Astrocyte of the spinal cord (primary cell): ENCODE measurements around the gene ANGPTL3.
"Not testable (repeated sequence)": the region's sequence is repeated elsewhere in the genome, so short reads cannot be mapped to it uniquely, and the experiment has no call there.

Source experiments
- DNase-seq: peaks from one replicate; pipeline ENCODE4 v3.0.0; 2011; ENCODE audit warnings: low read depth, low spot score
- H3K4me3 ChIP-seq: 2 replicates; pipeline ENCODE4 v1.5.1; 2011; ENCODE audit warnings: low read depth, mild to moderate bottlenecking, low read length, moderate library complexity
- CTCF ChIP-seq: IDR thresholded peaks from 2 replicates; pipeline ENCODE4 v1.5.1; 2012; ENCODE audit warnings: low read depth, mild to moderate bottlenecking, low read length, inconsistent platforms
- in situ Hi-C: cut with HindIII; loops from 2 replicates; pipeline ENCODE4 v1.10.0; 2017; ENCODE audit warnings: low sequenced_read_pairs

ANGPTL3 gene

GRCh38 chr1:62597281-62597680 lies at the start of gene ANGPTL3:
TSS of gene ANGPTL3 (plus strand) at chr1:62597520. CDS start at chr1:62597567, 47 bp downstream.
- in situ Hi-C loops: no loop called here
- no peak for TF ChIP-seq CTCF

GRCh38 chr1:62561306-62561705 lies 36.0 kb upstream of the ANGPTL3 start:
- no peak overlapping the region for H3K4me3 ChIP-seq
- in situ Hi-C loops: no loop called here
- DNase-seq: no peak
- no peak for TF ChIP-seq CTCF

More at GRCh38 chr1:62597281-62597680, at the start of gene ANGPTL3:
- no peak for DNase-seq
- H3K4me3 ChIP-seq: no peak within 1 kb of the TSS

- H3K4me3 ChIP-seq, in situ Hi-C loops, DNase-seq: not testable (repeated sequence)
Observed at GRCh38 chr1:62567182-62567581, 30.1 kb upstream of the ANGPTL3 start.

GRCh38 chr1:62567926-62568325 lies 29.4 kb upstream of the ANGPTL3 start:
- DNase-seq, in situ Hi-C loops, H3K4me3 ChIP-seq: not testable (repeated sequence)

GRCh38 chr1:62571517-62571916 lies 25.8 kb upstream of the ANGPTL3 start:
- DNase-seq, H3K4me3 ChIP-seq, in situ Hi-C loops: not testable (repeated sequence)

- in situ Hi-C loops: no loop called here
- no peak overlapping the region for H3K4me3 ChIP-seq
- DNase-seq: no peak
- no peak for TF ChIP-seq CTCF
Observed at GRCh38 chr1:62572476-62572875, 24.8 kb upstream of the ANGPTL3 start.

GRCh38 chr1:62573675-62574074 lies 23.6 kb upstream of the ANGPTL3 start:
- in situ Hi-C loops: no loop called here
- no peak for TF ChIP-seq CTCF
- H3K4me3 ChIP-seq: no peak overlapping the region
- no peak for DNase-seq

- no peak for DNase-seq
- H3K4me3 ChIP-seq: no peak overlapping the region
- no peak for TF ChIP-seq CTCF
- in situ Hi-C loops: no loop called here
Observed at GRCh38 chr1:62585469-62586155, 11.7 kb upstream of the ANGPTL3 start.
